Gastroesophageal sphincter (tissue), 4 donors: Measurements from ENCODE around the gene NSMCE1. TPM values are rescaled to one million over a fixed set of nuclear protein-coding genes. Genes with fewer than 3 reads are reported as not detected.

Experiments
- ATAC-seq: fragments of 150-250 bp; one replicate; pipeline ENCODE4 v1.9.1; 2016; ENCODE audit warnings: mild to moderate bottlenecking, moderate library complexity
- H3K27ac ChIP-seq, 4 donors: fragments of 200-600 bp; sonication (generic) in 3 of 4; 1 replicate in 3 of 4; 2 replicates in 1 of 4; pipeline ENCODE4 v1.5.1; 2016 to 2019
- H3K27me3 ChIP-seq: fragments of 200-600 bp; sonication (generic); one replicate; pipeline ENCODE4 v1.5.1; 2019
- H3K36me3 ChIP-seq, 2 donors: fragments of 200-600 bp; sonication (generic); one replicate each; pipeline ENCODE4 v1.5.1; 2019; ENCODE audit warnings: control low read depth in 1 of 2
- H3K4me1 ChIP-seq, 3 donors: fragments of 200-600 bp; sonication (generic); 1 replicate in 2 of 3; 2 replicates in 1 of 3; pipeline ENCODE4 v1.5.1; 2016 to 2019; ENCODE audit warnings: control low read depth in 2 of 3
- H3K4me3 ChIP-seq, 2 donors: fragments of 200-600 bp; sonication (generic); one replicate each; pipeline ENCODE4 v1.5.1; 2019; ENCODE audit warnings: mild to moderate bottlenecking in 1 of 2, moderate library complexity in 1 of 2
- H3K9me3 ChIP-seq, 3 donors: fragments of 200-600 bp; sonication (generic); one replicate each; pipeline ENCODE4 v1.5.1; 2017 to 2019; ENCODE audit warnings: control low read depth in 2 of 3
- EP300 ChIP-seq: sonication (generic); formaldehyde crosslinking; IDR thresholded peaks from one replicate; pipeline ENCODE4 v1.6.1; 2017; ENCODE audit warnings: antibody characterized with exemption, mild to moderate bottlenecking
- POLR2A ChIP-seq, 2 donors: fragments of 450-650 bp; IDR thresholded peaks; one replicate each; pipeline ENCODE4 v1.6.1; 2017; ENCODE audit warnings: antibody characterized with exemption in 2 of 2, mild to moderate bottlenecking in 2 of 2, moderate library complexity in 1 of 2
- POLR2AphosphoS5 ChIP-seq: sonication (generic); formaldehyde crosslinking; IDR thresholded peaks from one replicate; pipeline ENCODE4 v1.6.1; 2017; ENCODE audit warnings: antibody characterized with exemption
- WGBS, 2 donors: methylation state at CpG; one replicate each; pipeline ENCODE4 v1.1.5; 2018; ENCODE audit warnings: low coverage in 1 of 2; 5-methylcytosine and 5-hydroxymethylcytosine counted together
- total RNA-seq, 4 donors: library from RNA; depleted of rRNA; stranded (reverse); fragments of >200 nt; gene quantifications; one replicate each; pipeline ENCODE4 v1.1.0, GENCODE V29; 2016
- TF ChIP-seq, protein P1 (sequence below), 4 experiments: fragments of 200-600 bp in 2 of 4; fragments of 450-650 bp in 2 of 4; sonication (generic) in 1 of 4; IDR thresholded peaks; one replicate each; pipeline ENCODE4 v1.5.1; 2017 to 2019; ENCODE audit warnings: antibody characterized with exemption in 4 of 4, mild to moderate bottlenecking in 2 of 4, moderate library complexity in 2 of 4

The NSMCE1 gene
- total RNA-seq, 4 donors from 2014 or later: 48.4 to 66.0 (median 63.3) TPM

DNA sequence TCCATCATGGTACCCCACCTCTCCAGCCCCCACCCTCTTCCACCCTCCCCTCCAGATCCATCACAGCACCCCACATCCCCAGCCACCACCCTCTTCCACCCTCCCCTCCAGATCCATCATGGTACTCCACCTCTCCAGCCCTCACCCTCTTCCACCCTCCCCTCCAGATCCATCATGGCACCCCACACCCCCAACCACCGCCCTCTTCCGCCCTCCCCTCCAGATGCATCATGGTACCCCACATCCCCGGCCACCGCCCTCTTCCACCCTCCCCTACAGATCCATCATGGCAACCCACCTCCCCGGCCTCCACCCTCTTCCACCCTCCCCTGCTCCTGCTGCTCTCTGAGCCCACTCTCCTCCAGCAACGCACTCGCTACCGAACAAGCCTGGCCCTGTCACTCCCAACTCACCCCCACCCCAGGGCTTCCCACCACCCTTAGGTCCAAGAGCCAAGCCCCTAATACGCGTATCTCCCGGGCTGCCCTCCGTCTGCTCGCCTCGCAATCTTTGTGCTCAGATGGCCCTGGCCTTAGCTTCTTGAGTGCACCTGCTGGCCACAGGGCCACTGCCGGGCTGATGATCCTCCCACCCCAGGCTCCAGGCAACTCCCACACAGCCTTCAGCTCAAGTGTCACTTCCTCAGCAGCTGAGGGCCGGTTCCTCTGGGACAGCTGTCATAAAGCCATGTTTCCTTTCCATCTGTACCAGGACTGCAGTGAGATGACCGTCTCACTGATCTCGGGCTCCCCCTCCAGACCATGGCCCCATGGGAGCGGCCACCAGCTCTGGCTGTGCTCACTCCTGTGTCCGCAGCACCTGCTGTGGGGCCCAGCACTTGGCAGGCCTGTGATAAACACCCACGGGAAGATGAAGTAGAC lies 39.7 kb downstream of the NSMCE1 start:
- peaks cover 0 to 22% (median 0%) of the 10 kb centered on the region in 3 donors for H3K4me1 ChIP-seq
- H3K27me3 ChIP-seq: no peaks in the 10 kb centered on the region
- ATAC-seq: peak; percentile 28
- H3K36me3 ChIP-seq: peaks cover 0 to 80% of the 10 kb centered on the region in 2 donors
- TF ChIP-seq, protein P1, sequence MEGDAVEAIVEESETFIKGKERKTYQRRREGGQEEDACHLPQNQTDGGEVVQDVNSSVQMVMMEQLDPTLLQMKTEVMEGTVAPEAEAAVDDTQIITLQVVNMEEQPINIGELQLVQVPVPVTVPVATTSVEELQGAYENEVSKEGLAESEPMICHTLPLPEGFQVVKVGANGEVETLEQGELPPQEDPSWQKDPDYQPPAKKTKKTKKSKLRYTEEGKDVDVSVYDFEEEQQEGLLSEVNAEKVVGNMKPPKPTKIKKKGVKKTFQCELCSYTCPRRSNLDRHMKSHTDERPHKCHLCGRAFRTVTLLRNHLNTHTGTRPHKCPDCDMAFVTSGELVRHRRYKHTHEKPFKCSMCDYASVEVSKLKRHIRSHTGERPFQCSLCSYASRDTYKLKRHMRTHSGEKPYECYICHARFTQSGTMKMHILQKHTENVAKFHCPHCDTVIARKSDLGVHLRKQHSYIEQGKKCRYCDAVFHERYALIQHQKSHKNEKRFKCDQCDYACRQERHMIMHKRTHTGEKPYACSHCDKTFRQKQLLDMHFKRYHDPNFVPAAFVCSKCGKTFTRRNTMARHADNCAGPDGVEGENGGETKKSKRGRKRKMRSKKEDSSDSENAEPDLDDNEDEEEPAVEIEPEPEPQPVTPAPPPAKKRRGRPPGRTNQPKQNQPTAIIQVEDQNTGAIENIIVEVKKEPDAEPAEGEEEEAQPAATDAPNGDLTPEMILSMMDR (IDR thresholded peaks at IDR 0.05): peak in 1 of 4 experiments; percentile 15
- TF ChIP-seq POLR2AphosphoS5: peak; percentile 21
- no peak for TF ChIP-seq POLR2A (IDR thresholded peaks at IDR 0.05)
- TF ChIP-seq EP300: no peak
- H3K4me3 ChIP-seq: no peak overlapping the region
- no peaks in the 10 kb centered on the region for H3K9me3 ChIP-seq
- 73 to 93% methylated on average over 3 to 13 of the region's 21 CpGs for WGBS, 2 donors
- peak overlapping the region in 1 of 4 donors; percentile 11 for H3K27ac ChIP-seq

DNA sequence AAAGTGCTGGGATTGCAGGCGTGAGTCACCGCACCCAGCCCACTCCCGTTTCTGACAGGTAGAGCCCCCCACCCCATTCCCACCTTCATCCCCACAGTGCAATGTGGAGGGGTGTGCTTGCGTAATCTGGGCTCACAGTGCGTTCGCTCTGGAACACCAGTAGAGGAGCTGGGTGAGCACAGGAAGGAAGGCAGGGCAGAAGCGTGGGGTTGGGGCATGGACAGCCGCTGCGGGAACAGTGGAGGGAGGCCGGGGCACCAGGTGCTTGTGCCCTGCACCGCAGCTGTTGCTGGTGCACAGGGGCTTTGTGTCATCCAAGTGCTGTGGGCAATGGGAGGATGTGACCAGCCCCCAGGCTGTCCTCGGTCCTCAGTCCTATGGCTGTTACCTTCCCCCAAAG lies 40.5 kb downstream of the NSMCE1 start:
- H3K27me3 ChIP-seq: no peaks in the 10 kb centered on the region
- H3K4me1 ChIP-seq: peaks cover 0 to 29% (median 0%) of the 10 kb centered on the region in 3 donors
- H3K4me3 ChIP-seq: no peak overlapping the region
- H3K27ac ChIP-seq: no peak overlapping the region
- no peaks in the 10 kb centered on the region for H3K9me3 ChIP-seq
- 100% methylated on average over 4 of the region's 12 CpGs; no CpG with 5 or more reads in 1 of the 2 donors for WGBS, 2 donors
- H3K36me3 ChIP-seq: peaks cover 0 to 76% of the 10 kb centered on the region in 2 donors
- no peak for ATAC-seq
- TF ChIP-seq POLR2AphosphoS5: no peak
- no peak for TF ChIP-seq POLR2A (IDR thresholded peaks at IDR 0.05)
- TF ChIP-seq, protein P1 (IDR thresholded peaks at IDR 0.05): no peak
- TF ChIP-seq EP300: no peak

DNA sequence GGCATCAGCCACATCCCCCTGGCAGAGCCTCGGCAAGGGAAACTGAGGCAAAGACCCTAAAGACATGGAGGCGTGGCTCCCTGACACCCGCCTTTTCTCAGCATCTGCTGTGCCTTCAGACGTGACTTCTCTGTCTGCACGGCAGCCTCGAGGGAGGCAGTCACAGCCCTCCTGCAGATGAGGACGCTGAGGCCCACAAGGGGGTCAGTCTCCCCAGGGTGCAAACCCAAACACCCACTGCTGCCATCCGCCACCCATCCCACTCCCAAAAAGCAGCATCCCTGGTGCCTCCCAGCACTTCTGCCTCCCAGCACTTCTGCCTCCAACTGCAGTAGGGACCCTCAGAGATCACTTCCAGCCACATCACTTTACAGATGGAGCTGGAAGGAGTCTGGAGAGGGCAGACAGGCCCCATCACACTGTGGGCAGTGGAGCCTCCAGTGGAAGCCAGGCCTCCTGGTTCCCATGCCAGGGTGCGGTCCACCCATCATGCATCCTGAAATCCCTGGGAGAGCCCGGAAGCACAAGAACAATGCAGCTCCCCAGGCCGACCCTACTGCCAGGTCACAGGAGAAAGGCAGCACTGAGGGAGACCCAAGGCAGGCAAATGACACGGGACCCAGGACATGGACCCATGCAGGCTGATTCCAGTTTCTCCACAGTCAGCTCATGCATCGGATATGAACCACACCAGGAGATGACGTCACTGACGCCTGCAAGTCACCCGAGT lies 41.4 kb downstream of the NSMCE1 start:
- H3K27ac ChIP-seq: no peak overlapping the region
- no peaks in the 10 kb centered on the region for H3K9me3 ChIP-seq
- H3K4me1 ChIP-seq: peaks cover 0 to 38% (median 0%) of the 10 kb centered on the region in 3 donors
- H3K36me3 ChIP-seq: peaks cover 0 to 67% of the 10 kb centered on the region in 2 donors
- H3K4me3 ChIP-seq: no peak overlapping the region
- WGBS, 2 donors: 88 to 93% methylated on average over 3 to 11 of the region's 16 CpGs
- ATAC-seq: no peak
- TF ChIP-seq POLR2A (IDR thresholded peaks at IDR 0.05): no peak
- TF ChIP-seq, protein P1 (IDR thresholded peaks at IDR 0.05): no peak
- TF ChIP-seq EP300: no peak
- no peak for TF ChIP-seq POLR2AphosphoS5
- H3K27me3 ChIP-seq: no peaks in the 10 kb centered on the region

DNA sequence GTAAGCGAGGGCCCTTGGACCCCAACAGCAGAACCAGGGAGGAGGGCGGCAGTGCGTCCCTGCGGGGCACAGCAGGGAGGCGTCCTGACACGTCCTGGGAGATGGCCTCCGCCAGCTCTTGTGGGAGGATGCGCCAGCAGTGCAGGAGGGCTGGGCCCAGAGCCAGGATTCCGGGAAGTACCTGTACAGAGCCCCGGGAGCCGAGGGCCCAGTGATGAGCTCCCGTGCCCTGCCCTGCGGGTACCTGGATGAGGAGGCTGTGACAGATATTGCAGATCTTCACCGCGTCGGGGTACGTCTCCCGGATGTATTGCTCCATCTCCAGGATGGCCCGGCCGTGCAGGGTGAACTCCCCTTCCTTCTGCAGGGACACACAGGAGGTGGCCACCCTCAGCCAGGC lies 42.1 kb downstream of the NSMCE1 start:
- Histone ChIP-seq H3K4me1 (peaks cover 0 to 45% (median 0%) of the 10 kb centered on the region in 3 donors), H3K27ac (no peak overlapping the region), H3K36me3 (peaks cover 0 to 60% of the 10 kb centered on the region in 2 donors), H3K27me3 (no peaks in the 10 kb centered on the region), H3K9me3 (no peaks in the 10 kb centered on the region), H3K4me3 (no peak overlapping the region)
- no peak for ATAC-seq
- WGBS, 2 donors: 85 to 92% methylated on average over 4 to 5 of the region's 20 CpGs
- TF ChIP-seq, protein P1 (IDR thresholded peaks at IDR 0.05): no peak
- TF ChIP-seq POLR2A (IDR thresholded peaks at IDR 0.05) (no peak), POLR2AphosphoS5 (no peak), EP300 (no peak)
